GM12873 (cell line): Measurements from ENCODE around the gene NCBP1.

Experiments used
- TF ChIP-seq, protein P1 (sequence below): IDR thresholded peaks from 2 replicates; pipeline ENCODE4 v1.5.1; 2012; ENCODE audit warnings: low read depth, mild to moderate bottlenecking, moderate library complexity, low read length, control low read depth; ENCODE audit not compliant: insufficient read depth; ENCODE audit errors: missing control alignments

Gene NCBP1

DNA sequence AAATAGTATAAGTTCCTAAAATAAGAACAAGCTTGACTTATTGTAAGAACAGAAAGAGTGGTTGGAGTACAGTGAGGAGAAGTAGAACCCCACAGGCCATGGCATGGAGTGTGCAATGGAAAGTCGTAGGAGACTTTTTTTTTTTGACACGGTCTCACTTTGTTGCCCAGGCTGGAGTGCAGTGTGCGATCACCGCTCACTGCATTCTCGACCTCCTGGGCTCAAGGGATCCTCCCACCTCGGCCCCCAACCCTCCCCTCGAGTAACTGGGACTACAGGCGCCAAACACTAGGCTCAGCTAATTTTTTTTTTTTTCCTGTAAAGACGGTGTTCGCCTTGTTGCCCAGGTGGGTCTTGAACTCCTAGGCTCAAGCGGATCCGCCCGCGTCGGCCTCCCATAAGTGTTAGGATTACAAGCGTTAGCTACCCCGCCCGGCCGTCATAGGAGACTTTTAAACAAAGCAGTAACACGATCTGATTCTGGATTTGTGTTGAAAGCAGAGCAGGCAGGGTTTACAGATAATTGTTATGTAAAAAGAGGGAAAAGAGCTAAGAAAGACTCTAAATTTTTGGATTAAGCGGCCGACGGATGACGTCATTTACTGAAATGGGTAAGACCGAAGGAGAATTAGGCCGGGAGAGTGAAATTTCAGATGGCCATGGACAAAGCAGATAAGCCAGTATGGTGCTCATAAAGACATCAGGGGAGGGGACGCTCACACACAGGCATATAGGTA, 1.2 kb upstream of the NCBP1 start:
- TF ChIP-seq, protein P1, sequence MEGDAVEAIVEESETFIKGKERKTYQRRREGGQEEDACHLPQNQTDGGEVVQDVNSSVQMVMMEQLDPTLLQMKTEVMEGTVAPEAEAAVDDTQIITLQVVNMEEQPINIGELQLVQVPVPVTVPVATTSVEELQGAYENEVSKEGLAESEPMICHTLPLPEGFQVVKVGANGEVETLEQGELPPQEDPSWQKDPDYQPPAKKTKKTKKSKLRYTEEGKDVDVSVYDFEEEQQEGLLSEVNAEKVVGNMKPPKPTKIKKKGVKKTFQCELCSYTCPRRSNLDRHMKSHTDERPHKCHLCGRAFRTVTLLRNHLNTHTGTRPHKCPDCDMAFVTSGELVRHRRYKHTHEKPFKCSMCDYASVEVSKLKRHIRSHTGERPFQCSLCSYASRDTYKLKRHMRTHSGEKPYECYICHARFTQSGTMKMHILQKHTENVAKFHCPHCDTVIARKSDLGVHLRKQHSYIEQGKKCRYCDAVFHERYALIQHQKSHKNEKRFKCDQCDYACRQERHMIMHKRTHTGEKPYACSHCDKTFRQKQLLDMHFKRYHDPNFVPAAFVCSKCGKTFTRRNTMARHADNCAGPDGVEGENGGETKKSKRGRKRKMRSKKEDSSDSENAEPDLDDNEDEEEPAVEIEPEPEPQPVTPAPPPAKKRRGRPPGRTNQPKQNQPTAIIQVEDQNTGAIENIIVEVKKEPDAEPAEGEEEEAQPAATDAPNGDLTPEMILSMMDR = no peak

- TF ChIP-seq, protein P1 = no peak
These were observed 354 bp downstream of the NCBP1 start for GRCh38 chr9:97633859-97634490.

DNA sequence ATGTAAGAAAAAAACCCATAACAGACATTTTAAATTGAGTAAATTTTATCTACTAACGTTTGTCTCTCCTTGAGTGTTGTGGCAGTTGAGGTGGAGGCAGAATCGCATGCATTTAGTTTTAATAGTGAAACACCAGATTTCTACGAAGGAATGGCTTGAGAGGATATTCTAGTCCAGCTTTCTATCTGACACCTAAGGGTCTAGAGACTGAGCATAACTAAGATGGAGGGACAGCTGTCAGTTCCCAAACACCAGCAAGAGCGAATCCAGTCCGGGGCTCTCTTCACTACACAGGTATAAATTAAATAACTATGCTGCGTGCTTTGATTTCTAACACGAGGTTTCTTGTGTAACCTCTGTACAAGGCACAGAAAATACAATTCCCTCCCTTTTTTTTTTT, 1.4 kb downstream of the NCBP1 start:
- TF ChIP-seq, protein P1 = no peak

DNA sequence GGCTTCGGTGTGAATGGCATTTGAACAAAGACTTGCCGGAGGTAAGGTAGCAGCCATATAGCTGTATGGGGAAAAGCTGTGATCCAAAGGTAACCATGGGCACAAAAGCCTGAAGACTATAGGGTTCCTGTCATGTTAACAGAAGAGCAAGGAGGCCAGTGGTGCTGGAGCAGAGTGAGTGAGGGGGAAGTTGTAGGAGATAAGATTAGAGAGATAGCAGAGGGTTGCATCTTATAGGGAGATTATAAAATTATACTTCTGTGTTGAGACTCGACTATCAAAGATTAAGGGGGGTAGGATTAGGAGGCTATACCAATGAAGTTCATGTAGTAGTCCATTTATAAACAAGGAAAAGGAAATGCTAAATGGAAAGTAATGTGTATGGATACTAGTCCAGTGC, 3.3 kb downstream of the NCBP1 start:
- TF ChIP-seq, protein P1 = no peak

DNA sequence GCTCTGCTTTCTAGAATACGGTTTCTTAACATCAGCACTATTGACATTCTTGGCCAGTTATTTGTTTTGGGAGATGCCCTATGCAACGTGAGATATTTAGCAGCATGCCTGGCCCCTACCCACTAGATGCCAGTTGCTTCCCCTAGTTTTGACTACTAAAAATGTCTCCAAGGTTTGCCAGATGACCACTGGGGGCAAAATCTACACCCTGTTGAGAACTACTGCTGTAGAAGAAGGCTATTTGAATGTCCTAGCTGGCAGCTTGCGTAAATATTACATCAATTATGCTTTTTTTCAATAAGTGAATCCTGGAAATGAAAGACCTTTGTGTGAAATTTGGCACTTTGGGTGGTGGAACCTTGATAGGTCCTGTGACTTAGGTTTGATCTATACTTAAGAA, 5.0 kb downstream of the NCBP1 start:
- TF ChIP-seq, protein P1 = peak; percentile 38

- TF ChIP-seq, protein P1 = no peak
These were observed 6.7 kb downstream of the NCBP1 start for GRCh38 chr9:97640325-97640724.

DNA sequence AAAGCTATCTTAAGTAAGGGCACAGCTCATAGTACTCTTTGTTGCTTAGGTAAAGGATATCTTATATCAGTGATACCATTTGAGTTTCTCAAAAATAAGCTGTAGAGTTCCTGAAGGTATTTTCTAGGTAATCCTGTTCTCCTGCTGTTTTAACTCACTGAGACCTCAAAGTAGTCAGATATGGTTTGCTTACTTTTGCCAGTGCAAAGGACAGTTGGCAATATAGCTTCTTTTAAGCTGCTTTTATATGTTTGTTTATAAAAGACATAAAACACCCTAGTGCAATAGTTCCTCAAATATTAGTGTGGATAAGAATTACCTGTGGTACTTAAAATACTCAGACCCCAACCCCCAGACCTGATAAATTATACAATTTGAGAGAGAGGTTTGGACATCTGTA, 12.1 kb downstream of the NCBP1 start:
- TF ChIP-seq, protein P1 = no peak
